ENCODE results near the gene ITPRIP.

- TF ChIP-seq CTCF (IDR thresholded peaks at IDR 0.05; ENCODE audit: low read length): no peak
- no peak for TF ChIP-seq EZH2 (IDR thresholded peaks at IDR 0.05; ENCODE audit: borderline replicate concordance, low read length)
Observed at GRCh38 chr10:104321725-104322415, 16.4 kb downstream of the ITPRIP start.

Data from OCI-LY1 (cell line).